ENCODE data around the gene ARRB1. TPM values are rescaled to one million over a fixed set of nuclear protein-coding genes. Genes with fewer than 3 reads are reported as not detected.
"Not testable (repeated sequence)": the region's sequence is repeated elsewhere in the genome, so short reads cannot be mapped to it uniquely, and the experiment has no call there.

The ARRB1 gene
- polyA plus RNA-seq, 1 experiment, result 15.7 TPM

- H3K36me3 ChIP-seq (ENCODE audit: control insufficient read depth, insufficient read depth, low read length), result peaks cover 5% of the 10 kb centered on the region
- no peak overlapping the region for H3K4me3 ChIP-seq (ENCODE audit: low read depth, low read length)
- no peaks in the 10 kb centered on the region for H3K27me3 ChIP-seq (ENCODE audit: control insufficient read depth, insufficient read depth, low read length)
- ChIA-PET CTCF (interaction anchor here (0.6 to 21.8 kb wide), 4 partner anchors 46 to 485 kb away, joined by 3 to 389 read pairs (median 4); no protein-coding TSS in a partner anchor), POLR2A (no interaction called here)
- DNase-seq (ENCODE audit: low read depth), result no peak
- no peak for TF ChIP-seq CTCF (IDR thresholded peaks at IDR 0.05; ENCODE audit: insufficient read depth, low read depth, low read length)
Measured at GRCh38 chr11:75277211-75277805, 74.2 kb downstream of the ARRB1 start.

- CTCF ChIA-PET, result interaction anchor here (0.7 to 21.8 kb wide), 5 partner anchors 29 to 128 kb away, joined by 3 to 389 read pairs (median 4); no protein-coding TSS in a partner anchor
Measured at GRCh38 chr11:75276686-75277085, 74.8 kb downstream of the ARRB1 start.

GRCh38 chr11:75276186-75276585 is 75.3 kb downstream of the ARRB1 start:
- ChIA-PET CTCF (interaction anchor here (0.7 to 21.8 kb wide), 5 partner anchors 28 to 128 kb away, joined by 3 to 389 read pairs (median 4); no protein-coding TSS in a partner anchor), POLR2A (no interaction called here)
- TF ChIP-seq CTCF (IDR thresholded peaks at IDR 0.05; ENCODE audit: insufficient read depth, low read depth, low read length), result no peak

More at GRCh38 chr11:75276686-75277085, 74.8 kb downstream of the ARRB1 start:
- H3K27me3 ChIP-seq (ENCODE audit: control insufficient read depth, insufficient read depth, low read length), result no peaks in the 10 kb centered on the region
- POLR2A ChIA-PET, result no interaction called here
- no peak for DNase-seq (ENCODE audit: low read depth)
- H3K36me3 ChIP-seq (ENCODE audit: control insufficient read depth, insufficient read depth, low read length), result peaks cover 5% of the 10 kb centered on the region
- TF ChIP-seq CTCF (IDR thresholded peaks at IDR 0.05; ENCODE audit: insufficient read depth, low read depth, low read length), result no peak
- no peak overlapping the region for H3K4me3 ChIP-seq (ENCODE audit: low read depth, low read length)

GRCh38 chr11:75275581-75275980 is 75.9 kb downstream of the ARRB1 start:
- no peak for TF ChIP-seq CTCF (IDR thresholded peaks at IDR 0.05; ENCODE audit: insufficient read depth, low read depth, low read length)
- H3K36me3 ChIP-seq (ENCODE audit: control insufficient read depth, insufficient read depth, low read length), result peaks cover 3% of the 10 kb centered on the region; the same call in 1 of the 2 replicates
- DNase-seq (ENCODE audit: low read depth), result no peak

More at GRCh38 chr11:75276186-75276585, 75.3 kb downstream of the ARRB1 start:
- Histone ChIP-seq H3K27me3 (ENCODE audit: control insufficient read depth, insufficient read depth, low read length) (no peaks in the 10 kb centered on the region), H3K4me3 (ENCODE audit: low read depth, low read length) (no peak overlapping the region), H3K36me3 (ENCODE audit: control insufficient read depth, insufficient read depth, low read length) (peaks cover 3% of the 10 kb centered on the region; the same call in 1 of the 2 replicates)
- no peak for DNase-seq (ENCODE audit: low read depth)

GRCh38 chr11:75274716-75275115 is 76.7 kb downstream of the ARRB1 start:
- H3K36me3 ChIP-seq (ENCODE audit: control insufficient read depth, insufficient read depth, low read length); POLR2A ChIA-PET; H3K4me3 ChIP-seq (ENCODE audit: low read depth, low read length); DNase-seq (ENCODE audit: low read depth); H3K27me3 ChIP-seq (ENCODE audit: control insufficient read depth, insufficient read depth, low read length): not testable (repeated sequence)
- CTCF ChIA-PET, result interaction anchor here (1.2 to 21.8 kb wide), 2 partner anchors 11 to 111 kb away, joined by 3 to 389 read pairs; no protein-coding TSS in a partner anchor

More at GRCh38 chr11:75275581-75275980, 75.9 kb downstream of the ARRB1 start:
- ChIA-PET CTCF (interaction anchor here (1.2 to 21.8 kb wide), 3 partner anchors 12 to 110 kb away, joined by 3 to 389 read pairs (median 8); no protein-coding TSS in a partner anchor), POLR2A (no interaction called here)
- Histone ChIP-seq H3K4me3 (ENCODE audit: low read depth, low read length) (no peak overlapping the region), H3K27me3 (ENCODE audit: control insufficient read depth, insufficient read depth, low read length) (no peaks in the 10 kb centered on the region)

All from BJ (cell line).